PC-3 (cell line): ENCODE measurements around the gene MYO1F.

Experiments
- EZH2 ChIP-seq: fragments of 300-600 bp; sonication (generic); IDR thresholded peaks from one replicate; pipeline ENCODE4 v1.6.1; 2017; ENCODE audit warnings: antibody characterized with exemption, mild to moderate bottlenecking, low read length; ENCODE audit not compliant: unreplicated experiment
- EZH2phosphoT487 ChIP-seq: fragments of 300-600 bp; sonication (generic); IDR thresholded peaks from 2 replicates; pipeline ENCODE4 v1.6.1; 2018; ENCODE audit warnings: mild to moderate bottlenecking, antibody characterized with exemption, low read length, borderline replicate concordance
- TF ChIP-seq, protein P1 (sequence below): fragments of 300-600 bp; sonication (generic); conservative IDR thresholded peaks from 2 replicates; pipeline ENCODE4 v1.5.1; 2017; ENCODE audit warnings: antibody characterized with exemption, low read depth, mild to moderate bottlenecking, low read length

DNA sequence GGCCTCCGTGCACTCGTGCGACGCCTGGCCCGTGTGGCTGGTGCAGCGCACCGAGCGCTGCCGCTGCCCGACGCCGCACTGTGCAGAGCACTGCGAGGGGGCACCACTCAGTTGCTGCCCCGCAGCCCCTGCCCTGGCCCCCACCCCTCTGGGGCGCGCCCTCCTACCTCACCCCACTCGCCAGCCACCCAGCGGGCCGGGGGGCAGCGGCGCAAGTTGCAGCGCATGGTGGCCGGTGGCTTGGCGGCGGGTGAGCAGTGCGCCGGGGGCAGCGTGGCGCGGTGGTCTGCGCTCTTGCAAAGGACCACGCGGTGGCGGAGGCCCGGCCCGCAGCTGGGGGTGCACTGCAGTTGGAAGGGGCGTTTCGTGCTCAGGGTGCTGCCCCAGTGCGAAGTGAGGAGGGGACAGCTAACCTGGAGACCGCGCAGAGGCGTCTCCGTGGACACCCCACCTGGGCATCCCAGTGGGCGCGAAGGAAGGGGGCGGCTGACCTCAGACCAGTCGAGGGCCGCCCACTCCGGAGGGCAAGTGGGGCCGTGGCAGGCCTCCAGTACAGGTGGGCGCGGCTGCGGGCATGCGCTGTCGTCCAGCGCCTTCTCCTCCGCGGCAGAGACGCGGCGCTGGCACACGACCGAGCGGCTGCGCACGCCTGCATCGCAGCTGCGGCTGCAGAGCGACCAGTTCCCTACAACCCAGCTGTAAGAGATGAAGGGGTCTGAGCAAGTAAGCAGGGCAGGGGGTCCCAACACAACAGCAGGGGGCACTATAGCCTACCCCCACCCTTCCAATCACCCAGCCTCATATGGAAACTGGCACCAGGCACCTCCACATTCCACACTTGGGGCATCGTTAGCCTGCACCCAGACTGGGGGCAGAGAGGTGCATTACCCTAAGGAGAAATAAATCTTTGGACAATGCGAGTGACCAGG lies 8.0 kb upstream of the MYO1F start:
- TF ChIP-seq, protein P1, sequence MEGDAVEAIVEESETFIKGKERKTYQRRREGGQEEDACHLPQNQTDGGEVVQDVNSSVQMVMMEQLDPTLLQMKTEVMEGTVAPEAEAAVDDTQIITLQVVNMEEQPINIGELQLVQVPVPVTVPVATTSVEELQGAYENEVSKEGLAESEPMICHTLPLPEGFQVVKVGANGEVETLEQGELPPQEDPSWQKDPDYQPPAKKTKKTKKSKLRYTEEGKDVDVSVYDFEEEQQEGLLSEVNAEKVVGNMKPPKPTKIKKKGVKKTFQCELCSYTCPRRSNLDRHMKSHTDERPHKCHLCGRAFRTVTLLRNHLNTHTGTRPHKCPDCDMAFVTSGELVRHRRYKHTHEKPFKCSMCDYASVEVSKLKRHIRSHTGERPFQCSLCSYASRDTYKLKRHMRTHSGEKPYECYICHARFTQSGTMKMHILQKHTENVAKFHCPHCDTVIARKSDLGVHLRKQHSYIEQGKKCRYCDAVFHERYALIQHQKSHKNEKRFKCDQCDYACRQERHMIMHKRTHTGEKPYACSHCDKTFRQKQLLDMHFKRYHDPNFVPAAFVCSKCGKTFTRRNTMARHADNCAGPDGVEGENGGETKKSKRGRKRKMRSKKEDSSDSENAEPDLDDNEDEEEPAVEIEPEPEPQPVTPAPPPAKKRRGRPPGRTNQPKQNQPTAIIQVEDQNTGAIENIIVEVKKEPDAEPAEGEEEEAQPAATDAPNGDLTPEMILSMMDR: no peak
- no peak for TF ChIP-seq EZH2
- no peak for TF ChIP-seq EZH2phosphoT487
